GM21360 (cell line): ENCODE data around the gene CORO2B.

Experiments used
- ATAC-seq: cut with Tn5 transposase; IDR thresholded peaks from one replicate; pipeline ENCODE4 v1.9.1; 2021; ENCODE audit warnings: mild to moderate bottlenecking, moderate library complexity; ENCODE audit not compliant: unreplicated experiment

CORO2B gene

GRCh38 chr15:68625853-68626252 lies 47.1 kb downstream of the CORO2B start:
- no peak for ATAC-seq

DNA sequence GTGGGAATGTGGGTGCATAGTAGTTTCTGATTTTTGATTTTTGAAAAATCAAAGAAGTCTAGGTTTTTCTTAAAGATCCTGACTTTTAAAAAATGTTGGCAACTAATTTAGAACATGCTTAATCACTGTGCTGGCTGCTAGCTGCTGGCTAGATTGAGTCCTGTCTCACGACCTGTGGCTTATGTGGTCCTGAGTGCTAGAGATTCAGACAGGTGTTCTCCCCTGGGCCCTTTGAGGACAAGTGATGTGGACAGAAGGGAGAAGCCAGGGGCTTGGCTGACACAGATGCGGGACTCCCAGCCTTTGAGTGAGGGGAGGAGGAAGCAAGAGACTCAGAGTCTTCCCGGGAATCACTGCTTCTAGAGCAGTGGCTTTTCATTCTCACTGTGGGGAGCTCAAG lies 47.5 kb downstream of the CORO2B start:
- ATAC-seq: no peak

- no peak for ATAC-seq
Measured at GRCh38 chr15:68626739-68627138, 47.9 kb downstream of the CORO2B start.

GRCh38 chr15:68627476-68627875 lies 48.7 kb downstream of the CORO2B start:
- no peak for ATAC-seq

GRCh38 chr15:68627995-68628394 lies 49.2 kb downstream of the CORO2B start:
- ATAC-seq: no peak

- no peak for ATAC-seq
Measured at GRCh38 chr15:68629519-68630210, 50.9 kb downstream of the CORO2B start.

- no peak for ATAC-seq
Measured at GRCh38 chr15:68630211-68630555, 51.4 kb downstream of the CORO2B start.

- ATAC-seq: no peak
Measured at GRCh38 chr15:68630836-68631235, 52.0 kb downstream of the CORO2B start.

DNA sequence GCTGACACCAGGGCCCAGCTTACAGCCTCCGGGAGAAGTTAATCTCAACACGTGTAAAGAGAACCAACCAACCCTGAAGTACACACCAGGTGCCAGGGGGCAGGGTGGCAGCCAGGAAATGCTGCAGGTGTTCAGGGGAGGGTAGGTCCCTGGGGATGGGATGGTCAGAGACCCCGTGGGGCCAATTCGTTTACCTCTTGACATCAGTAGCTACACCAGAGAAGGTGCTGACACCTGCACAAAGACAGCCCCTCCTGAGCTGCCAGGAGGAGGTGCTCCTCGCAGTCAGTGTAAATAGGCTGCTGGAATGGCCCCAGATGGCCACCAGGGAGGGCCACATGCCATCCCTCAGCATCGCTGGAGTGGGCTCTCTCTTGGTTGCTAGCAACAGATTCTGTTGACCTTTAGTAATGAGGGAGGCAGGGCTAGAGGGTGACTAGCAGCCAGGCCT lies 52.8 kb downstream of the CORO2B start:
- ATAC-seq: no peak

DNA sequence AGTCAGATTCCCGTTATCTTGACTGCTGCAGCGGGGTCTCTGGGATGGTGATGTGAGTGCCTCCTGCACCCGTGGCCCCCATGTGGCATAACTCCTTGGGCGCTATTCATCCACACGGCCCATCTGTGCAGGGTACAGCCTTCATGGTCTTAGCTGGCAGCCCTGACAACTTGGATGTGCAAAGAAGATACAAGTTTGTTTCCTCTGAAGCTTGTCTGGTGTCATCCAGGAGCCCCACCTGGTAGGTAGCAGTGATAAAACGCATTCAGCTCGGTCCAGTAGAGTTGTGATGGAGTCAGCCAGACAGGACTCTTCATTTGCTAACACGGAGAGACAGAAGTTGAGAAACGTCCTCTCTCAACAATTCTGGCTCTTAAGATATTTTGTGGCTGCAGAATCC lies 53.3 kb downstream of the CORO2B start:
- no peak for ATAC-seq

DNA sequence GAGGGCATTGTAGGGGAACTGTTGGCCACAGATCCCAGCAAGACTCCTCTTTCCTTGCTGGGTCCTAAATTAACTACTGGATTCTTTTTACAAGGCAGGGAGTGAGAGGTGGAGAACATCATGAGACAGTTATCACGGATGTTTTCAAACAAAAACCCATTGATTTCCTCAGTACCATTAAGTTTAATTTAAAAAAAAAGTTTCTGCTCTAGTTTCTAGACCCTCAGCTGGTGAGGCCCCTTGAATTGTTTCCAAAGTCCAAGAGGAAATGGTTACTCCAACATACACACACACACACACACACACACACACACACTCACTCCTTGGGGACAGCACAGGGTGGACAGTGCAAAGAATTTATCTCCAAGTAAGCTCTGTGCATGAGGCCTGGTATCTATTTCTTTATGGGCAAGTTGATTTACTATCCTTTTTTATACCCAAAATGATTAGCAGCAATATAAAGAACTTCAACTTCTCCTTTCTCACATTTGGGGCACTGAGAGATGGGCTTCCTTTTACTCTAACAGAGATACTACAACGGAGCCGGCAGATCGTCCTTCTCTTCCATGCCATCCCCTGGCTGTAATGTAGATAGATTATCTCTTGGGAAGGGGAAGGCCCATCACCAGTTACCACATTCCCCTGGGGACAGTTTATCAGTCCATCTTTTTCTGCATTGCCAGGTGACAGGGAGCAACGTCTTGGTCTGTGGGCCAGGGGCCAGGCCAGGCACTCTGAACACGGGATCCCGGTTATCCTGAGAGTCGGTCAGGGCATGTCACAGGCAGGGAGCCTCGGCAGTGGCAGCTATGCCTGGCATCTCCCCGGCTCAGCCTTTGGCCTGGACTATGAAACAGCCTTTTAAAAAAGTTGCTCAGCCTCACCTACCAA lies 54.7 kb downstream of the CORO2B start:
- ATAC-seq: no peak

- ATAC-seq: no peak
Measured at GRCh38 chr15:68634122-68634482, 55.3 kb downstream of the CORO2B start.

- ATAC-seq: no peak
Measured at GRCh38 chr15:68634531-68634930, 55.7 kb downstream of the CORO2B start.

GRCh38 chr15:68635141-68635540 lies 56.3 kb downstream of the CORO2B start:
- ATAC-seq: no peak

DNA sequence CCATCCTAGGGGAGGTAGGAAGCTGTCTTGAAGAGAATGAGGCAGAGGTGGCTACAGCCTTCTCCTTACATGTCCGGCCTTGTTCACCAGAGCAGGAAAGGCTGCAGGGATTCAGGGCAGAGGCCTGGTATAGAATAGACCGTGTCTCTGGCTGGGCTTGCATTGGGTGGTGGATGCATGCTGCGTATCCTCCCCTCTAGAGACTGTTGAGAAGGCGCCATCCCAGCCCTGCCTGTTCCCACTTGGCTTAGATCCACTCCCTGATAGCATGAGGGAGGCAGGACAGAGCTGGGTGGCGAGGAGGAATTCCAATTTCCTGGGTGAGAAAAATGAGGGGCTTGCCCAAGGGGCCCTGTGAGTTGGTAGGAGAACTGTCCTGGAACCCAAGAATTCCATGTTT lies 57.5 kb downstream of the CORO2B start:
- no peak for ATAC-seq

DNA sequence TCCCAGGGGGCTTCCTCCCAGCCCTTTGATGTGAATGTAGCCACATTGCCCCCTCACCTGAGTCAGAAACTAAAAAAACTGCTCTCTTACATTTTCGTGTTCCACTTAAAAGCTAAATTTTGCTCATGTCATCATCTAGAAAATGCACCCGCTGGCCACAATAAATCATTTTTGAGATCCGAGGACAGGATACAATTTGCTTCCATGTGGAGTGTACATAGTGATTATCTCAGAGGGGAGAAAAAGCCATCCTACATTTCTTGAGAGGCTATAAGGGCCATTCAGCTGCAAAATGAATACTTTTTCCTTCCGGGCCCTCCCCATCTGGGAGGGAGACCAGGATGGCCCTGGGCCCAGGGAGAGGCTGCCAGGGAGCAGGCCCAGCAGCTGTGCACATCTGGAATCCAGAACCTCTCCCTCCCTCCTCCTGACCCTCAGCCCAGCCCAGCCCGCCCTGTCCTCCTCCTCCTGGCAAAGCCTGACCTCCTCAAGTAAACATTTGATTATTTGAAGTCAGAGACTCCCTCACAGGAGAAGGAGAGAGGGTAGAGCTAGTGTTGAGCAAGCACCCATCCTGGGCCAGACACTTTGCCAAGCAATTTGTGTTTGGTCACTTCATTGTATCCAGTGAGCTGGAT lies 59.1 kb downstream of the CORO2B start:
- no peak for ATAC-seq

DNA sequence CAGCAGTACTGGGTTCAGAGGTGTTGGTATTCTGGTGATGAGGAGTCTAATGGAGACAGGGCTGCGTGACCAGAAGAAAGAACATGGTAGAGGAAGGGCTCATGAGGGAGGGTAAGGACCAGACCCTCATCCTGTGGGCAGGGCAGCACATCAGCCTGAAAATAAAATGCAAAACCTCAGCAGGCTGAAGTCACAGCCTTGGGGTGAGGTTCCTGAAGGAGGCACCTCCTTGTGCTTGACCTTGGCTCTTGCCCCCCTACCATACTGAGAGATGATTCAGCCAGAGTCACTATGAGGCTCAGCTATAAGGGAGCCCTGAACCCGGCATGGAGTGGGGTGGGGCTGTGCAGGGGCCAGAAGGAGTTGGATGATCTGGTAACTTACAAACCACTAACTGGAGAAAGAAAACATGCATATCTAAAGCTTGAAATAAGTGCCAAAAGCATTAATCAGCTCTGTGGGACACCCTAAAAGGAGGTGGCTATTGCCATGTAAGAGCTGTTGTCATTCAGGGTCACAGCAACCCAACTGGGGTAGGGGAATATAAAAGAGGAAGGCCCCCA lies 60.2 kb downstream of the CORO2B start:
- ATAC-seq: no peak

GRCh38 chr15:68639926-68640600 lies 61.3 kb downstream of the CORO2B start:
- no peak for ATAC-seq

- no peak for ATAC-seq
Measured at GRCh38 chr15:68640791-68641331, 62.1 kb downstream of the CORO2B start.

GRCh38 chr15:68641376-68641775 lies 62.6 kb downstream of the CORO2B start:
- ATAC-seq: no peak

DNA sequence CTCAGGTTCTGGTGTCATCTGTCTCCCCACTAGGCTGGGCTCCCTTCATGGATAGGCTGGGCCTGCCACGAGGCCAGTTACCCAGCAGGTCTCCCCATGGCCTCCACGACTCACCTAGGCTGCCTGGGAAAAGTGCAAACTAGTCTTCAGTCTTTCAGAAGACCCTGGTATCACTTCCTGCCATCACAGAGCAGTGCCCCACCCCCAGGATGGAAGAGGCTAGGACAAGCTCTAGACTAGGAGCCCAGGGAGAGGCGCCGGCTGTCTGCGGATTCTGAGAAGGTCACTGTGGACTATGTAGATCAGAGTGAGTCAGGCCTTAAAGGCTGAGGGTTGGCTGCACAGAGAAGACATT lies 63.7 kb downstream of the CORO2B start:
- no peak for ATAC-seq
